ENCODE data around the gene PCNT.
"Not testable (repeated sequence)": the region's sequence is repeated elsewhere in the genome, so short reads cannot be mapped to it uniquely, and the experiment has no call there.

Gene PCNT

DNA sequence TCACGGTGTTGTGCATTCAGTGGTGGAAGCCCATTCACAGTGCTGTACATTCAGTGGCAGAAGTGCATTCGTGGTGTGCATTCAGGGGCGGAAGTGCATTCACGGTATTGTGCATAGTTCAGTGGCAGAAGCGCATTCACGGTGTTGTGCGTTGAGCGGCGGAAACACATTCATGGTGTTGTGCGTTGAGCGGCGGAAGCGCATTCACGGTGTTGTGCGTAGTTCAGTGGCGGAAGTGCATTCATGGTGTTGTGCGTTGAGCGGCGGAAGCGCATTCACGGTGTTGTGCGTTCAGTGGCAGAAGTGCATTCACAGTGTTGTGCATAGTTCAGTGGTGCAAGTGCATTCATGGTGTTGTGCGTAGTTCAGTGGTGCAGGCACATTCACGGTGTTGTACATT, 60.6 kb downstream of the PCNT start:
- no peak for DNase-seq (ENCODE audit: low spot score)

- no peak for DNase-seq (ENCODE audit: low spot score)
Observed at GRCh38 chr21:46385846-46386733, 62.1 kb downstream of the PCNT start.

DNA sequence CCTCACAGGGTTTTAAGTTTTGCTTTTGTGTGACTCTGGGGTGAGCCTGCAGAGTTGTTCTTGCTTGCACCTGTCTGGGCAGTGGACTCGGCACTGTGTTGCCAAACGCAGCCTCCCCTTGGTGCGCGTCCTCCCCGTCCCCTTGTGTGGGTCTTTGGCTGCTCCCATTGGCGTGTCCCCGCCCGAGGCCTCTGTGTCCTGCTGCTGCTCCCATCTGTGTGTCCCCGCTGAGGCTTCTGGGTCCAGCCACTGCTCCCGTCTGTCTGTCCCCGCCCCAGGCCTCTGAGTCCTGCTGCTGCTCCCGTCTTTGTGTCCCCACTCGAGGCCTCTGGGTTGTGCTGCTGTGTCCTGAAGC, 62.8 kb downstream of the PCNT start:
- no peak for DNase-seq (ENCODE audit: low spot score)

- no peak for DNase-seq (ENCODE audit: low spot score)
Observed at GRCh38 chr21:46388206-46388880, 64.4 kb downstream of the PCNT start.

DNA sequence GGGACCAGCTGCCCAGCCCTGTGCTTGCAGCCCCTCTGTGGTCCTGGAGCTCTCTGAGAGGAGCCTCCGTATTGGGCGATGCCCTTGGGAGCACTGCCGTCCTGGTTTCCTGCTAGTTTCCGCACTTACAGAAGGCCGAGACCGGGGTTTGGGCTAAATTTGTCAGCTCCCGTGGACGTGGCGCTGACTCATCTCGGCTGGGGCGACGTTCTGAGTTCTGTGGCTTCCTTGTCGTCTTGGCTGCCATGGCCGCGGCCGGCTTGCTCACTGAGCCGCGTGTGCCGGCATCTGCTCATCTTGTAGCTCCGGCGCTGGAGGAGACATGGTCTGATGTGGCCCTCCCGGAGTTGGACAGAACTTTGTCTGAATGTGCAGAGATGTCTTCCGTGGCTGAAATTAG, 64.9 kb downstream of the PCNT start:
- no peak for DNase-seq (ENCODE audit: low spot score)

DNA sequence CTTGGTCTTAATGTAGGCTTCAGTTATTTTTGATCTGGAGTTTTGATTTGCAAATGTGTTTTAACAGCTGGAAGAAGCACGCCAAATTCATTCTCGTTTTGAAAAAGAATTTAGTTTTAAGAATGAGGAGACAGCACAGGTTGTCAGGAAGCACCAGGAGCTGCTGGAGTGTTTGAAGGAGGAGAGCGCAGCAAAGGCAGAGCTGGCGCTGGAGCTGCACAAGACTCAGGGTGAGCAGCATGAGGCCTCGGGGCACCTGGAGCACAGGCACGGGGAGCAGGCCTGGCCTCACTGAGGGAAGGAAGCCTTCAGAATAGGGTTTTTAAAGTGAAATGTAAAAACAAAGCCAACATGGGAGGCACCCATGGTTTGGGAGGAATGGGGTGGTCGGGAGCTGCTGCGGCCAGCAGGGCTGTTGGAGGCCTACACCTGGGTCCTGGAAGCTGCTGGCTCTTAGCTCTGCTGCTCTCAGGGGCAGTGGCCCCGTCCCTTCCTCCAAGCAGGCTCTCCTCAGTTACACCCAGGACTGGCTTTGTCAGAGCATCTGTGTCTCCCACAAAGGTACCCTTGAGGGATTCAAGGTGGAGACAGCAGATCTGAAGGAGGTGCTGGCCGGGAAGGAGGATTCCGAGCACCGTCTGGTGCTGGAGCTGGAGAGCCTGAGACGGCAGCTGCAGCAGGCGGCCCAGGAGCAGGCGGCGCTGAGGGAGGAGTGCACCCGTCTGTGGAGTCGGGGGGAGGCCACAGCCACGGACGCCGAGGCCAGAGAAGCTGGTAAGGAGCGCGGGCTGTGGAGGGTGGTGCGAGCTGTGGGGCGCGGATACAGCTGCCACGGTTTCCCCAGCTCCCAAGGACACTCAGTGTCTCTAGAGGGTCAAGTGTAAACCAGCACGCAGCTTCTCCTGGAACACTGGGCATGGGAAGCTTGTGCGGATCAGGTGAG, 66.9 kb downstream of the PCNT start:
- DNase-seq (ENCODE audit: low spot score): no peak

GRCh38 chr21:46391773-46392172, 67.8 kb downstream of the PCNT start:
- no peak for DNase-seq (ENCODE audit: low spot score)

- DNase-seq (ENCODE audit: low spot score): no peak
Observed at GRCh38 chr21:46392921-46393320, 69.0 kb downstream of the PCNT start.

DNA sequence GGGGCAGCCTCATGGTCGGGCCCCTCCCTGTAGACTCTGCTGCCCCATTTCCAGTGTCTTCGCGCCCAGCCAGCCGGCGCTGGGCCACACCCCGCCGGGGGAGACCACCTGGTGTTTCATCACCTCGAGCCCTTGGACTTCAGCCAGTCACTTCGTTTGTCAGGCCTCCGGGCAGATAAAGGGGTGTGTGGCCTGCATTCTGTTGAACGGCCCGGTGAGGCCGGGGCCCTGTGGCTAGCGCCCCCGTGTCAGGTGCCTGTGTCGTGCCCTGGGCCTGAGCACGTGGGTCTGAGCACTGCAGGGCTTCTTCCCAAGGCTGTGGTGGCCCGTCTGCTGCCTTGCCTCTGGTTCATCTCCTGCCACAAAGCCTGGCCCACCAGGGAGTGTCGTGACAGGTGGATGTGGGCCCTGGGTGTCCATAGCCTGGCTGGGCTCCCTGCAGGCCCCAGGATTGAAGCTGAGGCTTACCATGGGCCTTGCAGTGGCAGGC, 69.5 kb downstream of the PCNT start:
- no peak for DNase-seq (ENCODE audit: low spot score)

DNA sequence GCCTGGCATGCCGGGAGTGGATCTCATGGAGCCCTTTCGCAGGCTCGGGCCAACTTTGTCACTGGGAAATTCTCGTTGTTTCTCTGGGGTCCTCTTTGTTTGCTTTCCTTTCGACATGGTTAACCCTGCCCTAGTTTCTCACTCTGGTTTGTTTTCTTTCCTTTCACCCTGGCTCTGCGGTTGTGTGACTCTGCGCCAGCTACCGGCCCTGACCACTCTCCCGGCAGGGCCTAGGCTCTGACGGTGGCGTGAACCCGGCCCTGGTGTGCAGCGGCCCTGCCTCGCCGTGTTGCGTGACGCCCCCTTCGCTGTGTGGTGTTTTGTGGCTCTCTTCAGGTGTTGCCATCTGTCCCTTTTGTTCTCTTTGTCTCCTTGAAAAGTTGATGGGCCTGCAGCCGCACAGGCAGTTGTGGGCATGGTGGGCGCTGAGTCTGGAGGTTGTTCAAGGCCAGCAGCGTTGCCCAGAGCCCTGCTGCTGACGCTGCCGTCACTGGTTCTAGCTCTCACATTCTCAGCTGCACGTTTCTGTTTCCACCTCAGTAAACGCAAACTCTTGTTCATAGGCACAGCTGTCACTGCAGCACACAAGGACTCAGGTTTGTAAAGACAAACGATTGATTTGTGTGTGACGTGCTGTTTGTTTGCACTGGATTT, 70.1 kb downstream of the PCNT start:
- no peak for DNase-seq (ENCODE audit: low spot score)

GRCh38 chr21:46394595-46395104, 70.7 kb downstream of the PCNT start:
- DNase-seq (ENCODE audit: low spot score): no peak

GRCh38 chr21:46397211-46397905, 73.4 kb downstream of the PCNT start:
- DNase-seq (ENCODE audit: low spot score): no peak

DNA sequence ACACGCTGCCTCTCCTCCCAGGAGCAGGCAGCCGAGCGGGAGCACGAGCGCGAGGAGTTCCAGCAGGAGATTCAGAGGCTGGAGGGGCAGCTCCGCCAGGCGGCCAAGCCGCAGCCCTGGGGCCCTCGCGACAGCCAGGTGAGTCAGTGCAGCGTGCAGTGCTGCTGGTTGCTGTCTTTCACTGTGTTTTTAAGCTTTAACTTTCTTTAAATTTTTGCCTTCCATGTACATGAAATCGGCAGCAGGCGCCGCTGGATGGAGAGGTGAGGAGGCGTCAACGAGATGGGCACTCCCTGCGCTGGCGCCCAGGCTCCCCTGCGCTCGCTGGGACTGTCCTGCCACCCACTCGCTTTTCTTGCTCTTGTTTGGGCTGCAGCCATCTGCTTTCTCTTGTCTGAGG, 74.0 kb downstream of the PCNT start:
- DNase-seq (ENCODE audit: low spot score): no peak

DNA sequence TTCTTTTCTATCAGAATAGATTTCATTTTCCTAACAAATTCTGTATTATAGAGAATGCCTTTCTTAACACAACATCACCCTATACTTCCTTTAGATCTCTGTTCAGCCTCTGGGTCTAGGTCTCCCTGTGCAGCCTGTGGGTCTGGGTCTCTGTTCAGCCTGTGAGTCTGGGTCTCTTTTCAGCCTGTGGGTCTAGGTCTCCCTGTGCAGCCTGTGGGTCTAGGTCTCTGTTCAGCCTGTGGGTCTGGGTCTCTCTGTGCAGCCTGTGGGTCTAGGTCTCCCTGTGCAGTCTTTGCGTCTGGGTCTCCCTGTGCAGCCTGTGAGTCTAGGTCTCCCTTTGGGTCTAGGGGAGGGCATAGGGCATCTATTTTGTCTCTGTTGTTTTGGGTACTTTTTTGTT, 75.2 kb downstream of the PCNT start:
- no peak for DNase-seq (ENCODE audit: low spot score)

- no peak for DNase-seq (ENCODE audit: low spot score)
Observed at GRCh38 chr21:46399686-46400085, 75.7 kb downstream of the PCNT start.

DNA sequence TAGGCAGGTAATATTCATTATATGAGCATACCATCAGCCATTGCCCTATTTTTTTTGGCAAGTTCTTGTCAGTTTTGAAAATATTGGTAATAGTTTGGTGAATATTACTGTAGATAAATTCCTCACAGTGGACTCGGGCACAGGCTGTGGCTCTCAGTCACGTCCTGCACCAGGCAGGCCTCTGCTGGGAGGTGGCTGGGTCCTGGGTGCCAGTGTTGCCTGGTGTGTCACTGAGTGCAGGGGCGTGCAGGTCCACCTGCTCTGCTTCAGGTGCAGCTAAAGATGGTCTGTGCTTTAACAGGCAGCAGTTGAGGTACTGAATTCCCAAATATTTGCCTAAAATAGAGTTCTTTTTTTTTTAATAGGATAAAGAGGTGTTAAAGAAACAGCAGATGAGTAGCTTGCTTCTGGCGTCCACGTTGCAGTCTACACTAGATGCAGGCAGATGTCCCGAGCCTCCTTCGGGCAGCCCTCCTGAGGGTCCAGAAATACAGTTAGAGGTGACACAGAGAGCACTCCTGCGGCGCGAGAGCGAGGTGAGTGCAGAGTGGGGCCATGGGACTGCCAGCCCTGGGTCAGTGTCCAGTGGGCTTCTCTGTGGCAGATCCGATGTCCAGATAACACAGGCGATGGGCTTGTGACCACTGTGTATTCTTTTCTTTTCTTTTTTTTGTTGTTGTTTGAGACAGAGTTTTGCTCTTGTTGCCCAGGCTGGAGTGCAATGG, 77.4 kb downstream of the PCNT start:
- no peak for DNase-seq (ENCODE audit: low spot score)

DNA sequence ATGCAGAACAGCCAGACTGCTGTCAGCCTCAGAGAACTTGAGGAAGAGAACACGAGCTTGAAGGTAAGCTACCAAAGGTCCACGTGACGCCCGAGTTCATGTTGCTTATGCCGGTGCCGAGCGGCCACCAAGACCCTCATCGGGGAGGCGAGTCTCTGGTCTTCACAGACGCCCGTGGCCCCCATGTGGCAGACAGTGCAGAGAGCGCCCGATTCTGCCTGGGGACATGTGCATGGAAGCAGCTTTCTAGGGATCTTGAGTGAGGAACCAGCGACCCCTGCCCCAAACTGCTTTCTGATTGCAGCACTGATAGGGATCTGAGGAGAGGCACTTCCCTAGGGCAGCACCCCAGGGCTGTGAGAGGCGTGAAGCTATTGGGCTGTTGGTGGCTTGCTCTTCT, 78.5 kb downstream of the PCNT start:
- no peak for DNase-seq (ENCODE audit: low spot score)

GRCh38 chr21:46403234-46403811, 79.4 kb downstream of the PCNT start:
- DNase-seq (ENCODE audit: low spot score): not testable (repeated sequence)

- no peak for DNase-seq (ENCODE audit: low spot score)
Observed at GRCh38 chr21:46404306-46404705, 80.3 kb downstream of the PCNT start.

GRCh38 chr21:46406001-46406400, 82.0 kb downstream of the PCNT start:
- no peak for DNase-seq (ENCODE audit: low spot score)

Measured in germinal center (tissue), 1 donor.